Putamen (tissue), 1 donor: ENCODE results near the gene VNN1.
"Not testable (repeated sequence)": the region's sequence is repeated elsewhere in the genome, so short reads cannot be mapped to it uniquely, and the experiment has no call there.

Source experiments
- DNase-seq: peaks from one replicate; pipeline ENCODE4 v3.0.0-alpha.2; 2016; ENCODE audit warnings: low spot score

VNN1 gene

GRCh38 chr6:132719736-132720448, 6.0 kb upstream of the VNN1 start:
- DNase-seq: no peak

GRCh38 chr6:132715881-132716637, 2.2 kb upstream of the VNN1 start:
- DNase-seq: no peak

- peak; percentile 66 for DNase-seq
Measured at GRCh38 chr6:132715204-132715603, 1.3 kb upstream of the VNN1 start.

- DNase-seq: no peak
Measured at GRCh38 chr6:132714160-132714559, 305 bp upstream of the VNN1 start.

GRCh38 chr6:132712366-132712765, 1.5 kb downstream of the VNN1 start:
- no peak for DNase-seq

- DNase-seq: no peak
Measured at GRCh38 chr6:132708771-132709170, 5.1 kb downstream of the VNN1 start.

- no peak for DNase-seq
Measured at GRCh38 chr6:132708002-132708401, 5.9 kb downstream of the VNN1 start.

- DNase-seq: not testable (repeated sequence)
Measured at GRCh38 chr6:132706756-132707155, 7.1 kb downstream of the VNN1 start.

GRCh38 chr6:132703936-132704335, 9.9 kb downstream of the VNN1 start:
- DNase-seq: no peak

- no peak for DNase-seq
Measured at GRCh38 chr6:132698608-132699007, 15.2 kb downstream of the VNN1 start.

GRCh38 chr6:132695773-132696172, 18.1 kb downstream of the VNN1 start:
- no peak for DNase-seq

- DNase-seq: no peak
Measured at GRCh38 chr6:132693478-132693877, 20.4 kb downstream of the VNN1 start.

GRCh38 chr6:132690678-132691077, 23.2 kb downstream of the VNN1 start:
- DNase-seq: no peak

GRCh38 chr6:132687306-132687705, 26.5 kb downstream of the VNN1 start:
- no peak for DNase-seq

GRCh38 chr6:132686531-132686930, 27.3 kb downstream of the VNN1 start:
- no peak for DNase-seq

- DNase-seq: no peak
Measured at GRCh38 chr6:132685009-132685408, 28.8 kb downstream of the VNN1 start.

- DNase-seq: no peak
Measured at GRCh38 chr6:132684272-132684671, 29.6 kb downstream of the VNN1 start.

GRCh38 chr6:132683543-132683942, 30.3 kb downstream of the VNN1 start:
- DNase-seq: no peak

GRCh38 chr6:132679094-132679493, 34.8 kb downstream of the VNN1 start:
- DNase-seq: not testable (repeated sequence)

- no peak for DNase-seq
Measured at GRCh38 chr6:132675749-132676148, 38.1 kb downstream of the VNN1 start.

- DNase-seq: no peak
Measured at GRCh38 chr6:132675002-132675401, 38.9 kb downstream of the VNN1 start.

GRCh38 chr6:132673376-132674094, 40.3 kb downstream of the VNN1 start:
- no peak for DNase-seq

GRCh38 chr6:132671295-132671694, 42.6 kb downstream of the VNN1 start:
- no peak for DNase-seq
